ENCODE data around the gene JAK1.

JAK1 gene

DNA sequence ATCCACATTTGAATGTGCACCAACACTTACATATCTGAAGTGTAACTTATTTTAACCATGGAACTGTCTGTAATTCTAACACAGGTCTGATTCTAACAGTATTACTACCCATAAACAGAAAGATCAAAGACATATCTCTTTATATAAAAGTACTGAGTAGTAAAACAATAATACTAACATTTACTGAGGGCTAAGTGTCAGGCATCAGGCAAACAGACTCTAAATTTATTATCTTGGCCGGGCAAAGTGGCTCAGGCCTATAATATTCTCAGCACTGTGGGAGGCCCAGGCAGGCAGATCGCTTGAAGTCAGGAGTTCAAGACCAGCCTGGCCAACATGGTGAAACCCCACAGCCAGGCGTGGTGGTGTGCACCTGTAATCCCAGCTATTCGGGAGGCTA, 85.9 kb downstream of the JAK1 start (continued):
- TF ChIP-seq, protein P1, sequence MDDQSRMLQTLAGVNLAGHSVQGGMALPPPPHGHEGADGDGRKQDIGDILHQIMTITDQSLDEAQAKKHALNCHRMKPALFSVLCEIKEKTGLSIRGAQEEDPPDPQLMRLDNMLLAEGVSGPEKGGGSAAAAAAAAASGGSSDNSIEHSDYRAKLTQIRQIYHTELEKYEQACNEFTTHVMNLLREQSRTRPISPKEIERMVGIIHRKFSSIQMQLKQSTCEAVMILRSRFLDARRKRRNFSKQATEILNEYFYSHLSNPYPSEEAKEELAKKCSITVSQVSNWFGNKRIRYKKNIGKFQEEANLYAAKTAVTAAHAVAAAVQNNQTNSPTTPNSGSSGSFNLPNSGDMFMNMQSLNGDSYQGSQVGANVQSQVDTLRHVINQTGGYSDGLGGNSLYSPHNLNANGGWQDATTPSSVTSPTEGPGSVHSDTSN (CRISPR knock-in tag; IDR thresholded peaks at IDR 0.05) = no peak
- no peak for TF ChIP-seq HOXD13 (CRISPR knock-in tag; IDR thresholded peaks at IDR 0.05; ENCODE audit: borderline replicate concordance)
- no peak for TF ChIP-seq ZFP41 (tag by site-specific recombination; IDR thresholded peaks at IDR 0.05; ENCODE audit: borderline replicate concordance)
- no peak for TF ChIP-seq ZNF133 (tag by site-specific recombination; IDR thresholded peaks at IDR 0.05)

DNA sequence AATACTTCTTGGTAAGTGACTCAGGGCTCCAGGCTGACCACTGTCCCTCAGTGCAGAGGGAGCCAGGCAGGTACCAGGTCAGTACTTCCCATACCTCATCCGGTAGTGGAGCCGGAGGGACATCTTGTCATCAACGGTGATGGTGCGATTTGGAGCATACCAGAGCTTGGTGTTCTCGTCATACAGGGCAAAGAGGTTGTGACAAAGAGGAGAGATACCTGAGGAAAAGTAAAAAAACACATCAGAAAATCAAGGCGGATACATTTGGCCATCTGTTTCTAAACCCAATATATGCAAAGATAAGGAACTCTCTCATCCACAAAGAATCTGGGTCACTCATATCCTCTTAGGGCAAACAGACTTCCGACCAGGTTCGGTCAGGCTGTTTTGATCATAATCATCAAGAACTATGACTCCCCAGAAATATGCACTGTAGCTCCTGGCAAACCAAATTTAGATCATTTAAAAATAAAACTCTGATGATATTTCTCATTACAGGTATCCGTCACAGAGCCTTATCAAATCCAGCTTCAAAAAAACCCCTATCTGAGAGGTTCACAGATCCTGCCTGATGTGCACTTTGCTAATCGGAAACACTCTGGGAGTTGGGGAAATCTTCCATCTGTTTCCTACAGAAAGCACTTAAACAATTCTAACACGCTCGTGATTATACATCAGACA, 87.3 kb downstream of the JAK1 start:
- peaks cover 0 to 50% of the 10 kb centered on the region in 2 experiments; a peak in 2 of 3 replicates for H3K36me3 ChIP-seq (ENCODE audit: control insufficient read depth in 2 of 2, insufficient read depth in 1 of 2, low read length in 2 of 2)
- TF ChIP-seq, protein P2, sequence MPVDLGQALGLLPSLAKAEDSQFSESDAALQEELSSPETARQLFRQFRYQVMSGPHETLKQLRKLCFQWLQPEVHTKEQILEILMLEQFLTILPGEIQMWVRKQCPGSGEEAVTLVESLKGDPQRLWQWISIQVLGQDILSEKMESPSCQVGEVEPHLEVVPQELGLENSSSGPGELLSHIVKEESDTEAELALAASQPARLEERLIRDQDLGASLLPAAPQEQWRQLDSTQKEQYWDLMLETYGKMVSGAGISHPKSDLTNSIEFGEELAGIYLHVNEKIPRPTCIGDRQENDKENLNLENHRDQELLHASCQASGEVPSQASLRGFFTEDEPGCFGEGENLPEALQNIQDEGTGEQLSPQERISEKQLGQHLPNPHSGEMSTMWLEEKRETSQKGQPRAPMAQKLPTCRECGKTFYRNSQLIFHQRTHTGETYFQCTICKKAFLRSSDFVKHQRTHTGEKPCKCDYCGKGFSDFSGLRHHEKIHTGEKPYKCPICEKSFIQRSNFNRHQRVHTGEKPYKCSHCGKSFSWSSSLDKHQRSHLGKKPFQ (tag by site-specific recombination; IDR thresholded peaks at IDR 0.05) = no peak
- TF ChIP-seq, protein P3, sequence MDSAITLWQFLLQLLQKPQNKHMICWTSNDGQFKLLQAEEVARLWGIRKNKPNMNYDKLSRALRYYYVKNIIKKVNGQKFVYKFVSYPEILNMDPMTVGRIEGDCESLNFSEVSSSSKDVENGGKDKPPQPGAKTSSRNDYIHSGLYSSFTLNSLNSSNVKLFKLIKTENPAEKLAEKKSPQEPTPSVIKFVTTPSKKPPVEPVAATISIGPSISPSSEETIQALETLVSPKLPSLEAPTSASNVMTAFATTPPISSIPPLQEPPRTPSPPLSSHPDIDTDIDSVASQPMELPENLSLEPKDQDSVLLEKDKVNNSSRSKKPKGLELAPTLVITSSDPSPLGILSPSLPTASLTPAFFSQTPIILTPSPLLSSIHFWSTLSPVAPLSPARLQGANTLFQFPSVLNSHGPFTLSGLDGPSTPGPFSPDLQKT (IDR thresholded peaks at IDR 0.05; ENCODE audit: borderline replicate concordance, low read depth, low read length) = no peak
- H3K4me3 ChIP-seq (ENCODE audit: low read depth, low read length) = no peak overlapping the region
- no peaks in the 10 kb centered on the region for H3K9me3 ChIP-seq (ENCODE audit: control insufficient read depth, insufficient read depth, low read depth, low read length)
- no peak overlapping the region for H3K27ac ChIP-seq (ENCODE audit: extremely low read depth, low read depth, low read length)
- H3K4me1 ChIP-seq (ENCODE audit: control insufficient read depth, insufficient read depth, low read length) = no peaks in the 10 kb centered on the region
- CTCF ChIA-PET = no interaction called here
- POLR2A ChIA-PET = no interaction called here

DNA sequence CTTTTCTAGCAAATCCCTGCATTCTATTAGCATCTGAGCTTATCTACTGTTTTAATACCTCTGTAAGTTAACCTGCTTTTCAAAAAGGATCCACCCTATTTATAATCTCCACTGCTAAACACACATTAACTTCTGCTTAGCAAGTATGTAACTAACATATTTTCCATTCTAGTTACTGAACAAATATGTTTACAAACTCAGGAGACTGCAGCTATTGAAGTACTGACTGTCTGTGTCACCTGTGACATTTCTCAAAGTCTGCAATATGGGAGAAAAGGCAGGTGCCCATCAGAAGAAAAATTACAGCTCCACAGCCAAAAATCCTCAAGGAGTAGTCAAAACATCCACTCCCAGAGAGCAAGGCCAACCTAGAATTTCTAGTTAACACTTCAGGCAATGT, 88.3 kb downstream of the JAK1 start:
- Histone ChIP-seq H3K36me3 (ENCODE audit: control insufficient read depth in 2 of 2, insufficient read depth in 1 of 2, low read length in 2 of 2) (peaks cover 0 to 56% of the 10 kb centered on the region in 2 experiments; a peak in 2 of 3 replicates), H3K9me3 (ENCODE audit: control insufficient read depth, insufficient read depth, low read depth, low read length) (no peaks in the 10 kb centered on the region), H3K4me3 (ENCODE audit: low read depth, low read length) (no peak overlapping the region), H3K27ac (ENCODE audit: extremely low read depth, low read depth, low read length) (no peak overlapping the region), H3K4me1 (ENCODE audit: control insufficient read depth, insufficient read depth, low read length) (no peaks in the 10 kb centered on the region)
- TF ChIP-seq ZNF114 (tag by site-specific recombination; IDR thresholded peaks at IDR 0.05) (no peak), ZNF112 (tag by site-specific recombination; IDR thresholded peaks at IDR 0.05) (no peak)
- POLR2A ChIA-PET = interaction anchor here (1.3 kb wide), 1 partner anchor 20 kb away, joined by 3 read pairs; no protein-coding TSS in a partner anchor
- CTCF ChIA-PET = interaction anchor here (0.6 kb wide), 2 partner anchors 182 to 786 kb away, joined by 3 read pairs; no protein-coding TSS in a partner anchor

DNA sequence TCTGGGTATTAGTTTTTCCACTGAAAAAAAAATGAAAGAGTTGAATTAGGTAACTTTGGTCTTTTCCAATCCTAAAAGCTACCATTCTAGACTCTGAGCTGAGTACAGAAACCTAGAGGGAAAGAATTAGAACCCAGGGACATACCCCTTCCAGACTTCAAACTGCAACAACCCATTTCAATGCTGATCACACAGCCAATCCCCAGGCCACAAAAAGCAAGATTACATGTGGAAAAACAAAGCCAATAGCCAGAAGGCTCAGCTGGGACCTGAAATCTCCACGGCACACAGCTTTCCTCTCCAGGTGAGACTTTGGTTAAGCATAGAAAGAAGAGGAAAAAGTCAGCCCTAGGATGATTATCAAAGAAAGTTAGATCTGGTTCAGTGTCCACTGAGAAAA, 88.8 kb downstream of the JAK1 start:
- Histone ChIP-seq H3K4me1 (ENCODE audit: control insufficient read depth, insufficient read depth, low read length) (no peaks in the 10 kb centered on the region), H3K9me3 (ENCODE audit: control insufficient read depth, insufficient read depth, low read depth, low read length) (no peaks in the 10 kb centered on the region), H3K4me3 (ENCODE audit: low read depth, low read length) (no peak overlapping the region), H3K27ac (ENCODE audit: extremely low read depth, low read depth, low read length) (no peak overlapping the region), H3K36me3 (ENCODE audit: control insufficient read depth in 2 of 2, insufficient read depth in 1 of 2, low read length in 2 of 2) (peaks cover 0 to 55% of the 10 kb centered on the region in 2 experiments; a peak in 2 of 3 replicates)
- TF ChIP-seq ZNF423 (tag by site-specific recombination; IDR thresholded peaks at IDR 0.05) (no peak), ZFP3 (tag by site-specific recombination; IDR thresholded peaks at IDR 0.05; ENCODE audit: low read depth) (no peak), ZNF626 (tag by site-specific recombination; IDR thresholded peaks at IDR 0.05) (no peak), ZFHX2 (tag by site-specific recombination; conservative IDR thresholded peaks at IDR 0.05) (no peak), ZNF558 (tag by site-specific recombination; IDR thresholded peaks at IDR 0.05) (no peak), SETDB1 (IDR thresholded peaks at IDR 0.05; ENCODE audit: insufficient read length, low read length) (no peak)
- POLR2A ChIA-PET = interaction anchor here (1.3 kb wide), 1 partner anchor 20 kb away, joined by 3 read pairs; no protein-coding TSS in a partner anchor
- CTCF ChIA-PET = interaction anchor here (0.6 kb wide), 2 partner anchors 182 to 786 kb away, joined by 3 read pairs; no protein-coding TSS in a partner anchor

Measured in HEK293 (cell line).